GF-D8 (cell line): Measurements from ENCODE around the gene PTGIS.

Source experiments
- DNase-seq: peaks from one replicate; lab custom pipeline; 2025; lab: John Stamatoyannopoulos, UW

Gene PTGIS

GRCh38 chr20:49469060-49469459 lies 98.9 kb downstream of the PTGIS start:
- DNase-seq = no peak

GRCh38 chr20:49468412-49468811 lies 99.5 kb downstream of the PTGIS start:
- DNase-seq = no peak

GRCh38 chr20:49466114-49466912 lies 101.6 kb downstream of the PTGIS start:
- no peak for DNase-seq

DNA sequence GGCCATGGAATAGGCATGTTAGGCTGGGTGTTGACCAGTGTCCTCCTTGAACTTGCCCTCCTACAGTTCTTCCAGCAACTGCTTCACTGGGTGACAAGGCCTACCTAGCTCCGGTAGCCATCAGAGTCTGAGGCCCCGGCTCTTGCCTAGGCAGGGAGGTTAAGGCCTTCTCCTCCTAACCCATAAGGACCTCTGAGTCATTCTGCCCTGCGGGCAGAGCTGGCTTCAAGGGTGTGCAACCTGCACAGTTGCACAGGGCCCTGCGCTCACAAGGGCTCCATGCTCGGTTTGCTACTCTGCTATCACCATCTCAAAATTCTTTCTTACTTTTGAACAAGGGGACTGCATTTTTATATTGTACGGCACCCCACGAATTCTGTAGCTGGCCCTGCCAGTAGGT lies 103.4 kb downstream of the PTGIS start:
- no peak for DNase-seq

GRCh38 chr20:49462626-49463025 lies 105.3 kb downstream of the PTGIS start:
- no peak for DNase-seq

DNA sequence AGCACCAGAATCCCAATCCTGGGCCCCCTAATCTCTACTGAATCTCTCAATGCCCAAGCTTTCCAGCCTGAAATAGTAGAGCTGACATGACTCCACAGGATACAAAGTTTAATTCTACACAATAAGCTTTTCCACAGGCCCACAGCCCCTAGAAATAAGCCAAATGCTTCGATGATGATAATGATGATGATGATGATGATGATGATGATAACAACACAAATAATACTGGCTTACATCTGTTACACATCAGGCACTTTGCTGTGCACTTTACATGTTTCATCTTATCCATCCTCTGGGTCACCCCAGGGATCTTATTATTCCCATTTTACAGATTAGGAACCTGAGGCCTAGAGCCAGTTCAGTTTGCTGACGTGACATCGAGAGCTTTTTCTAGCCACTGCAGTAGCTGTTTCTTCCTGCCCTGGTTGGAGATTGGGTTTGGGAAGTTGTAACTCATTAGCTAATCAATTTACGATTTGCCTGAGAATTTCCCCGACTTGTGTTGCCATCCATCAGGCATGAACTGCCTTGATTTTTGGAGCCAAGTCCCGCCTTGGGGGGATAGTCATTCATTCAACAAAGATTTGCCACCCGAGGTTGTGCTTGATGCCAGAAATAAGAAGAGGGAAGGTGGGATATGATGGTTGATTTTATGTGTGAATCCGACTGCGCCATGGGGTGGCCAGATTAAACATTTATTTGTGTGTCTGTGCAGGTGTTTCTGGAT lies 105.9 kb downstream of the PTGIS start:
- no peak for DNase-seq

DNA sequence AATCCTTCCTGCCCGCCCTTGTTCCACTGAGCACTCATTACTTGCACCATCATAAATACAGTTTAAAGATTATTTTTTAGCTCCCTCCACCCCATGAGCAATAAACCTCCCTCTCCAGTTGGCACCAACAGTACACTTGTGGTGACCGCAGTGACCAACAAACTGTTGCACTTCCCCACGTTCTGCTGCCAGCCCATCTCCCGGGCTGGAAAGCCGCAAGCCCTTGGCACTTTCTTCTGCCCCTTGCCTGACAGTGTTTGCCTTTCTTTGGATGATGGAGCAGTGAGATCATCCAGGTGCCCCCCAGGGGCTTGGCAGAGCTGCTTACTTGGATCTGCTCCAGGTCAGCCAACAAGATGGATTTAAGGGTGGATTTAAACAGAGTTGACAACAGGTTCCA lies 107.0 kb downstream of the PTGIS start:
- no peak for DNase-seq

- DNase-seq = no peak
These were observed 107.8 kb downstream of the PTGIS start for GRCh38 chr20:49460131-49460530.

DNA sequence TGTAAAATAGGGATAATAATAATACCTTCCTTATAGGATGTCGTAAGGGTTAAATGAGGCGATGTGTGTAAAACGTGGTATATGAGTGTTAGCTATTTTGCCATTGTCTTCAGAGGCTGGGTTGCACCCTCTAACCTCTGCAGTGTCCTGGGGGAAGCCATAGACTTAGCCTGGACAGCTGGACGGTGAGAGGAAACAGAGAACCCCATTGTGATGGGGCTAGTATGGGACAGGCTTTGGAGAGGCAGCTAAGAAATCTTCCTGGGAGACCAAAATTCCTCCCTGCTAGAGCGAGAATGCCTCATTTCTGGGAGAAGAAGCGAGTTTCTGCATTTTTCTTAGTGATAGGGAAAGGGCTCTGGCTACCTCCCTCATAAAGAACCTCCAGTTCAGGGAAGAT lies 108.3 kb downstream of the PTGIS start:
- no peak for DNase-seq

DNA sequence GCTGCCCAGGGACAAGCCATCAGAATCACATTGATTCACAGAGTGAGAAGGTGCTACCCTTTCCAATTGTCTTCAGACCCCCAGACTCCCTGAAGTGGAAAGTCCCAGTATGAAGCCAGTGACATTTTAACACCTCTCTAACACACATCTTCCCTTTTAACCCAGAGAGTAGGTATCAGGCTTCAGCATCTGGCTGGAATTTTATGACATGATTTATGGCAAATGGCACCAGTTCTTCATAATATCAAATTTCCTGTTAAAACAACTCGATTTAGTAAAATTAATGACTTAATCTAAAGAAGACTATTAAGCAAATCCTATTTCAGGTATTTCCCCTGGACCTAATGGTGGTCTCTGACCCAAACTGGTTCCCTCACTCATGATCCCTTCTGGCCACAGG lies 110.5 kb downstream of the PTGIS start:
- DNase-seq = no peak

- no peak for DNase-seq
These were observed 111.3 kb downstream of the PTGIS start for GRCh38 chr20:49456646-49457045.

DNA sequence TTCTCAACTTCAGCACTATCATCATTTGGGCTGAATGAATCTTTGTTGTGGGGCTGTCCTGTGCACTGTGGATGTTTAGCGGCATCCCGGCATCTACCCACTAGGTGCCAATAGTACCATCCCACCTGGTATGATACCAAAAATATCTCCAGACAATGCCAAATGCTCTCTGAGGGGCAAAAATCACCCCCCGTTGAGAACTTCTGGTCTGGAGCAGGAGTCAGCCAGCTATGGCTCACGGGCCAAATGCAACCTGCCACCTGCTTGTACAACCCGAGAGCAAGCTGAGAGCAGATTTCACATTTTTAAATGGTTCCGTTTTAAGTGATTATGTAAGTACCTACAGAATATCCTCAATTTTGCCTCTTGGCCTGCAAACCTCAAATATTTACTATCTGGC lies 112.2 kb downstream of the PTGIS start:
- no peak for DNase-seq
